Pancreas (tissue), 10 donors: ENCODE data around the gene NTN1. TPM values are rescaled to one million over a fixed set of nuclear protein-coding genes. Genes with fewer than 3 reads are reported as not detected.

ENCODE experiments used
- ATAC-seq, 4 donors: fragments of 200-7000 bp; cut with Tn5 transposase; one replicate each; pipeline versions ENCODE4 v1.8.0 to v1.9.1; 2020; ENCODE audit warnings: mild to moderate bottlenecking in 4 of 4, moderate library complexity in 4 of 4
- DNase-seq, 6 donors: peaks; one replicate each; pipeline ENCODE4 v3.0.0-alpha.2; 2020
- FAIRE-seq: peaks from 2 replicates; lab custom pipeline; 2012; peaks lifted over from hg19 to GRCh38; lab: Jason Lieb, UNC
- H3K27ac ChIP-seq, 4 donors: fragments of 200-600 bp; sonication (generic); 1 replicate in 3 of 4; 2 replicates in 1 of 4; pipeline versions ENCODE4 v1.5.0 to v1.8.0; 2020
- H3K27me3 ChIP-seq, 4 donors: fragments of 200-600 bp; one replicate each; pipeline ENCODE4 v1.8.0; 2021
- H3K36me3 ChIP-seq, 3 donors: fragments of 200-600 bp; sonication (generic) in 1 of 3; one replicate each; pipeline versions ENCODE4 v1.5.0 to v1.8.0; 2020 to 2021
- H3K4me1 ChIP-seq, 3 donors: fragments of 200-600 bp; one replicate each; pipeline ENCODE4 v1.8.0; 2021
- H3K4me3 ChIP-seq, 4 donors: fragments of 200-600 bp; sonication (generic) in 2 of 4; one replicate each; pipeline versions ENCODE4 v1.5.0 to v1.8.0; 2020 to 2021
- H3K9me3 ChIP-seq, 4 donors: fragments of 200-600 bp; one replicate each; pipeline ENCODE4 v1.8.0; 2021
- WGBS, 2 donors: extraction: QIAGEN DNeasy Blood & Tissue Kit; methylation state at CpG; one replicate each; pipeline ENCODE4 v1.1.7; 2013; 5-methylcytosine and 5-hydroxymethylcytosine counted together
- intact Hi-C, 3 donors: fragments of 100-400 bp; cut with DNase I; formaldehyde crosslinking; loops; one replicate each; pipeline versions ENCODE4 v1.11.1 to v1.14.2; 2022
- polyA plus RNA-seq, 2 donors: library from polyadenylated mRNA; stranded (reverse); fragments of 200-250 nt; gene quantifications; one replicate each; pipeline ENCODE4 v1.2.3, GENCODE V29; 2013
- total RNA-seq, 6 donors: library from RNA; stranded (reverse); fragmentation: NEBNext Ultra II Directional in 4 of 6; extraction: Animal tissue kit (Norgen Biotek cat#: 25700) in 4 of 6; gene quantifications; one replicate each; pipeline versions ENCODE4 v1.2.1 to v1.2.4, GENCODE V29; 2021 to 2023
- TF ChIP-seq, protein P1 (sequence below), 4 donors: fragments of 200-600 bp; sonication (generic) in 3 of 4; IDR thresholded peaks; one replicate each; pipeline versions ENCODE4 v1.5.0 to v1.8.0; 2021; ENCODE audit warnings: antibody characterized with exemption in 4 of 4
- donor health status: healthy with polysubstance abuse.
- donor health status: DM: no; HTN: no; CAD: no; lungs with moderate emphysema.
- donor health status: DM: no; HTN: no; CAD: no.
- donor health status: control.
- donor health status: control.
- donor health status: Bipolar disorder and iron deficiency.
- donor health status: DM: yes; HTN: yes; CAD: no.
- donor health status: DM: no; HTN: no; CAD: no.
- donor health status: DM: no; HTN: no; CAD: no.
- donor health status: DM: yes; HTN: yes; CAD: no.

Gene NTN1
- total and polyA plus RNA-seq, 8 donors, result 1.8 to 4.3 (median 2.5) TPM

DNA sequence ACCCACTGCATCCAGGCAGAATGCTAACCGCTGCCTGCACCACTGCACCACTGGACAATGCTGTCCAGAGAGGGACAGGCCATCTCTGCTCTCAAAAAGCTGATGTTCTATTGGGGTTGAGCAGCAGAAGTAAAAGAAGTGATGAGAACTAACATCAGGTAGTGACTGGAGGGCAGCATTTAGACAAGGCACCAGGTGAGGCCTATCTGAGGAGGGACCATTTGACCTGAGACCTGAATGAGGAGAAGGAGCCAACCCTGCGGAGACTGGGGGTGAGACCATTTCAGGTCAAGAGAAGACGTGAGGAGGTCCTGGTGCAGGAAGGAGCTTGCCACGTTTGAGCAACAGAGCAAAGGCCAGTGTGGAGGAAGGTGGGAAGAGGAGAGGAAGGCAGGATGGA lies 34.0 kb downstream of the NTN1 start:
- ATAC-seq (no peak), FAIRE-seq (no peak), DNase-seq (no peak)
- Histone ChIP-seq H3K4me1 (no peaks in the 10 kb centered on the region), H3K36me3 (no peaks in the 10 kb centered on the region), H3K27me3 (no peaks in the 10 kb centered on the region), H3K9me3 (no peaks in the 10 kb centered on the region), H3K4me3 (no peak overlapping the region), H3K27ac (no peak overlapping the region)
- WGBS, 2 donors, result 80 to 87% methylated on average over 4 of the region's 4 CpGs
- TF ChIP-seq, protein P1, sequence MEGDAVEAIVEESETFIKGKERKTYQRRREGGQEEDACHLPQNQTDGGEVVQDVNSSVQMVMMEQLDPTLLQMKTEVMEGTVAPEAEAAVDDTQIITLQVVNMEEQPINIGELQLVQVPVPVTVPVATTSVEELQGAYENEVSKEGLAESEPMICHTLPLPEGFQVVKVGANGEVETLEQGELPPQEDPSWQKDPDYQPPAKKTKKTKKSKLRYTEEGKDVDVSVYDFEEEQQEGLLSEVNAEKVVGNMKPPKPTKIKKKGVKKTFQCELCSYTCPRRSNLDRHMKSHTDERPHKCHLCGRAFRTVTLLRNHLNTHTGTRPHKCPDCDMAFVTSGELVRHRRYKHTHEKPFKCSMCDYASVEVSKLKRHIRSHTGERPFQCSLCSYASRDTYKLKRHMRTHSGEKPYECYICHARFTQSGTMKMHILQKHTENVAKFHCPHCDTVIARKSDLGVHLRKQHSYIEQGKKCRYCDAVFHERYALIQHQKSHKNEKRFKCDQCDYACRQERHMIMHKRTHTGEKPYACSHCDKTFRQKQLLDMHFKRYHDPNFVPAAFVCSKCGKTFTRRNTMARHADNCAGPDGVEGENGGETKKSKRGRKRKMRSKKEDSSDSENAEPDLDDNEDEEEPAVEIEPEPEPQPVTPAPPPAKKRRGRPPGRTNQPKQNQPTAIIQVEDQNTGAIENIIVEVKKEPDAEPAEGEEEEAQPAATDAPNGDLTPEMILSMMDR (IDR thresholded peaks at IDR 0.05), result no peak
- intact Hi-C loops, result no loop called here

DNA sequence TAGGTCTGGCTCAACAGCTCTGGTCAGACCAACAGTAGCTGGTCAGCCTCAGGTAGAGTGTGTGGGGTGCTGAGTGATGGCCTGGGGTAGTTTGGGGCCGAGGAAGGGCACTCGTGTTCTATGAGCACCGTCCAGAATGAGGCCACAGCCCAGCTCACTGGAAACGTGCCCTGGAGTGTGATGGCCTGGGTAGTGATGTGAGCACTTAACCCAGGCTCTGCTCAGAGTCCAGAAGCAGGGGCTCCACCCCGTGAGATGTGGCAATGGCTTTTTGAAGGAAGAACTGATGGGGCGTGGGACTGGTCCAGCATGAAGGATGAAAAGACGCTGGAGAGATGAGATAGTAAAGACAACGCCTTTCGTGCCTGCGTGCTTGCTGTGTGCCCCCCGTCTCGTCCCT lies 35.3 kb downstream of the NTN1 start:
- 67 to 70% methylated on average over 12 of the region's 12 CpGs for WGBS, 2 donors
- intact Hi-C loops, result no loop called here
- FAIRE-seq (no peak), ATAC-seq (peak in 1 of 4 donors; percentile 21), DNase-seq (no peak)
- no peak overlapping the region for H3K4me3 ChIP-seq
- no peaks in the 10 kb centered on the region for H3K4me1 ChIP-seq
- H3K27ac ChIP-seq, result no peak overlapping the region
- H3K9me3 ChIP-seq, result no peaks in the 10 kb centered on the region
- H3K36me3 ChIP-seq, result no peaks in the 10 kb centered on the region
- H3K27me3 ChIP-seq, result no peaks in the 10 kb centered on the region
- TF ChIP-seq, protein P1 (IDR thresholded peaks at IDR 0.05), result no peak

DNA sequence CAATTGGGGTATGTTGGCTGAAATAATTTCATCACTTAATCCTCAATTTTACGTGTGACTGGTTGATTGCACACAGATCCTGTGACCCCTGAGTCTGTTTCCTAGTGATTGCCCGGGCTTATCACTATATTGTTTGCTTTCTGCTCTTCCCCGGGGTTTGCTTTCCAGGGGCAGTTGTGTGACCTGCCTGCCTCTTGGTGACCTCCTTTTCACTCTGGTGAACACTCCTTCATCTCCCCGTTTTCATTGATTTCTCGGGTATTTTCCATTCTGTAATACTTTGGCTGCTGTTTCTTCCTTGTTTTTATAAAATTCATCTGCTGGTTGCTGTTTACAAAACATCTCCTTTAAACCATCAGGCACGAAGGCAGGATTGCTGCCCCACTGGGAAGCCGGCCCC lies 36.0 kb downstream of the NTN1 start:
- no peaks in the 10 kb centered on the region for H3K36me3 ChIP-seq
- H3K4me1 ChIP-seq, result no peaks in the 10 kb centered on the region
- TF ChIP-seq, protein P1 (IDR thresholded peaks at IDR 0.05), result no peak
- H3K27me3 ChIP-seq, result no peaks in the 10 kb centered on the region
- peak overlapping the region in 2 of 4 donors; percentile 6 to 33 for H3K27ac ChIP-seq
- H3K4me3 ChIP-seq, result no peak overlapping the region
- FAIRE-seq (no peak), DNase-seq (no peak), ATAC-seq (peak in 3 of 4 donors; percentile 39 to 64 (median 53))
- intact Hi-C loops, result no loop called here
- WGBS, 2 donors, result 13 to 16% methylated on average over 7 of the region's 7 CpGs
- no peaks in the 10 kb centered on the region for H3K9me3 ChIP-seq

DNA sequence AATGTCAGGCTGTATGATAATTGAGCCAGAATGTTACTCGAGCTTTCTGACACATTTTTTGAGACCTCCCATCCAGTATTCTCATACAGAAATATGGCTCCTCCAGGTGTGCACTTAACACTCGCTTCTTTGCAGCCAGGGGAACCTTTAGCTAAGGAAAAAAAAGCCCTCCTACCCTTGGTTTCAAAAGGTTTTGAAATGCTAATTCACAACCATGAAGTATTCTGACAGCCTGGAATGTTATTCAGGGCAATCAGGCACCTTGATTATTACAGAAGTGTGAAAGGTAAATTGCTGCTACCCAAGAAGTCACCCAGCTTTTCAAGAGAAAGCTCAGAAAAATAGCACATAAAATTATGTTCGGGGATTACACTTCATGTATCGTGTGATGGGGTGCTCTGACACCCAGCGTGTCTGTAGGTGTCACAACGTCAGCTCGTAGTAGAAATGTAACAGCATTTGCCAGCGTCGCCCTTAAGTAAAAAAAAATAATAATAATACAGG lies 41.1 kb downstream of the NTN1 start:
- no peak for FAIRE-seq
- no peak for ATAC-seq
- Histone ChIP-seq H3K9me3 (no peaks in the 10 kb centered on the region), H3K27ac (no peak overlapping the region), H3K27me3 (no peaks in the 10 kb centered on the region), H3K36me3 (no peaks in the 10 kb centered on the region), H3K4me3 (no peak overlapping the region), H3K4me1 (no peaks in the 10 kb centered on the region)
- 78 to 82% methylated on average over 9 of the region's 9 CpGs for WGBS, 2 donors
- intact Hi-C loops, result no loop called here
- TF ChIP-seq, protein P1 (IDR thresholded peaks at IDR 0.05), result no peak
- no peak for DNase-seq

DNA sequence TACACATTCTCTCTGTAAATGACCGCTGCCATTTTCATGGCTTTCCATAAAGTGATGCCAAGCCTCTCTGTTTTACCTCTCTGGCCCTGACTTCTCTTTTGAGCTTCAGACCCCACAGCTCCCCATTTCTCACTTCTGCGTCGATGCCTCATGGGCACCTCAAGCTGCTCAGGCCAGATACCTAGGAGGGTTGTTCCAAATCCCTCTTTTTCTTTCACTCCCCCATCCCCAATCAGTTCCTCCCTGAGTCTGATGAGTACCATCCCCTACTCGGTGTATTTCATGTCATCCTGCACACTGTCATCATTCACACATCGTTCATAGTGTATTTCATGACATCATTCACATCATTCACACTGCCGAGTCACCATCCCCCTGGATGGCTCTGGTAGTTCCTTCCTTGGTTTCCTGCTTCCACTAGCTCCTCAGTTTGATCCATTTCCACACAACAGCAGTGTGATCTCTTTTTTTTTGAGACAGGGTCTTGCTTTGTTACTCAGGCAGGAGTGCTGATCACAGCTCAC lies 43.1 kb downstream of the NTN1 start:
- Histone ChIP-seq H3K36me3 (no peaks in the 10 kb centered on the region), H3K9me3 (no peaks in the 10 kb centered on the region), H3K4me1 (no peaks in the 10 kb centered on the region), H3K27me3 (no peaks in the 10 kb centered on the region), H3K4me3 (no peak overlapping the region), H3K27ac (no peak overlapping the region)
- FAIRE-seq (no peak), ATAC-seq (no peak), DNase-seq (no peak)
- intact Hi-C loops, result no loop called here
- 84 to 90% methylated on average over 6 of the region's 6 CpGs for WGBS, 2 donors
- TF ChIP-seq, protein P1 (IDR thresholded peaks at IDR 0.05), result no peak
